ENCODE results near the gene AMER1.

GRCh38 chrX:64186974-64187761 is 18.3 kb downstream of the AMER1 start:
- TF ChIP-seq CTCF (conservative IDR thresholded peaks at IDR 0.05 in 1 of 2, IDR thresholded peaks at IDR 0.05 in 1 of 2; ENCODE audit: low read depth in 1 of 2, low read length in 2 of 2) (no peak), EZH2 (IDR thresholded peaks at IDR 0.05; ENCODE audit: low read length, missing control alignments) (no peak)
